Esophagus muscularis mucosa (tissue), 4 donors: ENCODE results near the gene SH2D2A. TPM values are rescaled to one million over a fixed set of nuclear protein-coding genes. Genes with fewer than 3 reads are reported as not detected.

Experiments
- DNase-seq: peaks from one replicate; pipeline ENCODE4 v3.0.0-alpha.2; 2017; ENCODE audit errors: extremely low spot score
- H3K27ac ChIP-seq, 4 donors: fragments of 200-600 bp; sonication (generic); replicated peaks in 1 of 4; 1 replicate in 3 of 4; 2 replicates in 1 of 4; pipeline ENCODE4 v1.5.1; 2016 to 2019; ENCODE audit warnings: mild to moderate bottlenecking in 1 of 4
- H3K27me3 ChIP-seq, 4 donors: fragments of 200-600 bp; sonication (generic); one replicate each; pipeline versions ENCODE4 v1.5.1 to v1.6.0; 2016 to 2019
- H3K36me3 ChIP-seq, 4 donors: fragments of 200-600 bp; sonication (generic); one replicate each; pipeline ENCODE4 v1.5.1; 2016 to 2019
- H3K4me1 ChIP-seq, 4 donors: fragments of 200-600 bp; sonication (generic); one replicate each; pipeline ENCODE4 v1.5.1; 2016 to 2019
- H3K4me3 ChIP-seq, 4 donors: fragments of 200-600 bp; sonication (generic); 1 replicate in 2 of 4; 2 replicates in 2 of 4; pipeline ENCODE4 v1.5.1; 2016 to 2019; ENCODE audit warnings: mild to moderate bottlenecking in 4 of 4, moderate library complexity in 1 of 4
- H3K9me3 ChIP-seq, 4 donors: fragments of 200-600 bp; sonication (generic); 1 replicate in 3 of 4; 2 replicates in 1 of 4; pipeline ENCODE4 v1.5.1; 2016 to 2019
- CTCF ChIP-seq, 3 experiments: fragments of 200-600 bp in 2 of 3; fragments of 450-650 bp in 1 of 3; sonication (generic) in 2 of 3; IDR thresholded peaks; one replicate each; pipeline ENCODE4 v1.5.1; 2017 to 2019; ENCODE audit warnings: antibody characterized with exemption in 3 of 3, mild to moderate bottlenecking in 2 of 3, moderate library complexity in 1 of 3
- EP300 ChIP-seq: sonication (generic); formaldehyde crosslinking; IDR thresholded peaks from one replicate; pipeline ENCODE4 v1.6.1; 2017; ENCODE audit warnings: antibody characterized with exemption
- POLR2A ChIP-seq: fragments of 450-650 bp; IDR thresholded peaks from one replicate; pipeline ENCODE4 v1.6.1; 2017; ENCODE audit warnings: antibody characterized with exemption, moderate library complexity, mild to moderate bottlenecking, low read depth
- POLR2AphosphoS5 ChIP-seq, 2 donors: sonication (generic); formaldehyde crosslinking; IDR thresholded peaks; one replicate each; pipeline ENCODE4 v1.6.1; 2017; ENCODE audit warnings: antibody characterized with exemption in 2 of 2
- WGBS: methylation state at CpG from one replicate; pipeline ENCODE4 v1.1.5; 2018; 5-methylcytosine and 5-hydroxymethylcytosine counted together
- intact Hi-C: fragments of 100-400 bp; cut with DNase I; formaldehyde crosslinking; loops from one replicate; pipeline ENCODE4 v1.15.1; 2023
- total RNA-seq, 4 donors: library from RNA; depleted of rRNA; stranded (reverse); fragments of >200 nt; gene quantifications; one replicate each; pipeline versions ENCODE4 v1.1.0 to v1.2.1, GENCODE V29; 2016

SH2D2A gene
- total RNA-seq, 4 donors from 2014 or later: 0.83 to 2.7 (median 0.84) TPM; not detected in 1

DNA sequence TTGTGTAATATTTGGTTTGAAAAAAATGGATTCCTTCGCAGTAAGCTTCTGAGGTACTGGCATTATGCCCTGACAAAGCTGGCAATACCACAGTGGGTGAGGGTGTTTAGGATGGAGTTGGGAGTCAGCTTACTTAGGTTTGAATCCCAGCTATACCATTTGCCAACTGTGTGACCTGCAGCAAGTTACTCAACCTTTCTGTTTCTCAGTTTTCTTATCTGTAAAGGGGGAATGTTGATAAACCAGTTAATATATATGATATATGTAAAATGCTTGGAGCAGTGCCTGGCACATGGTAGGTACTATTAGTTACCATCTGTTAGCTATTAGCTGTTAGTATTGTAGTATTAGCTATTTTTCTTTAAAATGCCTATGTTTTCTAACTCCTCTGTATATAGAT, 60.3 kb downstream of the SH2D2A start:
- Histone ChIP-seq H3K4me1 (peaks cover 10 to 16% (median 14%) of the 10 kb centered on the region in 4 donors), H3K36me3 (no peaks in the 10 kb centered on the region), H3K4me3 (no peak overlapping the region), H3K27me3 (no peaks in the 10 kb centered on the region), H3K9me3 (no peaks in the 10 kb centered on the region), H3K27ac (no peak overlapping the region)
- DNase-seq: no peak
- 95% methylated on average over 1 of the region's 1 CpG for WGBS
- TF ChIP-seq POLR2AphosphoS5 (IDR thresholded peaks at IDR 0.05) (no peak), POLR2A (no peak), EP300 (no peak), CTCF (IDR thresholded peaks at IDR 0.05) (no peak)
- intact Hi-C loops: no loop called here

Other genes with a start within 250 kb of the SH2D2A start
- 1 to 10 TPM in 1 of 4 donors, under 1 TPM in 2, not detected in 1; 0.06 to 1.1 (median 0.50) TPM for gene IQGAP3, start 244.3 kb downstream of the SH2D2A start, total RNA-seq
- gene TTC24, start 237.1 kb downstream of the SH2D2A start, total RNA-seq: not detected
- 10 to 100 TPM; 73.5 to 98.0 (median 85.2) TPM for gene NAXE, start 225.1 kb downstream of the SH2D2A start, total RNA-seq
- gene GPATCH4, start 215.4 kb downstream of the SH2D2A start, total RNA-seq: 10 to 100 TPM; 22.6 to 32.8 (median 26.4) TPM
- 1 to 10 TPM in 3 of 4 donors, under 1 TPM in 1; 0.83 to 5.1 (median 2.2) TPM for gene HAPLN2, start 197.4 kb downstream of the SH2D2A start, total RNA-seq
- 1 to 10 TPM in 1 of 4 donors, under 1 TPM in 2, not detected in 1; 0.45 to 1.0 (median 0.99) TPM for gene BCAN, start 174.7 kb downstream of the SH2D2A start, total RNA-seq
- gene NES, start 139.4 kb downstream of the SH2D2A start, total RNA-seq: 10 to 100 TPM; 16.6 to 37.4 (median 32.5) TPM
- 1 to 10 TPM; 1.2 to 6.4 (median 2.7) TPM for gene CRABP2, start 111.3 kb downstream of the SH2D2A start, total RNA-seq
- 10 to 100 TPM; 16.2 to 32.3 (median 18.0) TPM for gene METTL25B, start 88.4 kb downstream of the SH2D2A start, total RNA-seq
- 10 to 100 TPM; 16.2 to 20.0 (median 19.0) TPM for gene ISG20L2, start 88.1 kb downstream of the SH2D2A start, total RNA-seq
- gene MRPL24, start 75.8 kb downstream of the SH2D2A start, total RNA-seq: 10 to 100 TPM; 43.5 to 67.4 (median 62.4) TPM
- gene HDGF, start 65.2 kb downstream of the SH2D2A start, total RNA-seq: 100 to 1,000 TPM; 124 to 239 (median 167) TPM
- gene PRCC, start 49.3 kb downstream of the SH2D2A start, total RNA-seq: 10 to 100 TPM; 21.2 to 43.6 (median 38.7) TPM
- gene INSRR, start 42.3 kb upstream of the SH2D2A start, total RNA-seq: not detected
- 1 to 10 TPM in 3 of 4 donors, under 1 TPM in 1; 0.58 to 2.5 (median 1.8) TPM for gene NTRK1, start 44.0 kb upstream of the SH2D2A start, total RNA-seq
- 10 to 100 TPM in 2 of 4 donors, 1 to 10 TPM in 2; 6.1 to 13.6 (median 10.9) TPM for gene PEAR1, start 76.9 kb upstream of the SH2D2A start, total RNA-seq
- gene LRRC71, start 103.8 kb upstream of the SH2D2A start, total RNA-seq: not detected
- gene ARHGEF11, start 228.9 kb upstream of the SH2D2A start, total RNA-seq: 10 to 100 TPM; 36.5 to 54.2 (median 41.2) TPM